ACHN (cell line): ENCODE data around the gene MORN3.
"Not testable (repeated sequence)": the region's sequence is repeated elsewhere in the genome, so short reads cannot be mapped to it uniquely, and the experiment has no call there.

Experiments used
- DNase-seq: peaks from one replicate; pipeline ENCODE4 v3.0.0-alpha.2; 2015
- in situ Hi-C: cut with HindIII; loops from 2 replicates; pipeline ENCODE4 v1.10.0; 2017; ENCODE audit warnings: low sequenced_read_pairs, low pct_ligation_motif_present, low pct_unique_long_range_greater_than_20kb

The MORN3 gene

GRCh38 chr12:121697093-121697698 lies 27.7 kb upstream of the MORN3 start:
- in situ Hi-C loops: no loop called here
- peak; percentile 74 for DNase-seq

DNA sequence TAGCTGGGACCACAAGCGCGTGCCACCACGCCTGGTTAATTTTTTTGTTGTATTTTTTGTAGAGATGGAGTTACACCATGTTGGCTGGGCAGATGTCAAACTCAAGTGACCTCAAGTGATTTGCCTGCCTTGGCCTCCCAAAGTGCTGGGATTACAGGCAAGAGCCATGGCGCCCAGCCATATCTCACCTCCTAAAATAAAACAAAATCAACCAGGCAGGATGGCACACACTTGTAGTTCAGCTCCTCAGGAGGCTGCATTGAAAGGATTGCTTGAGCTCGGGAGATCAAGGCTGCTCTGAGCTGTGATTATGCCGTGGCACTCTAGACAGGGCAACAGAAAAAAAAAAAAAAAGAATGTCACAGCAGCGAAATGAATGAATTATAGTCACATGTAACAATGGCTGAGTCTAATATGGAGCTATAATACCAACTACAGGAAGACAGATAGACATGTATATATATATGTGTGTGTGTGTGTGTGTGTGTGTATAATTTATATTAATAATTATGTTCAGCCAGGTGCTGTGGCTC lies 23.8 kb upstream of the MORN3 start:
- in situ Hi-C loops: no loop called here

GRCh38 chr12:121692744-121693143 lies 23.3 kb upstream of the MORN3 start:
- in situ Hi-C loops, DNase-seq: not testable (repeated sequence)

More for the DNA sequence above, 23.8 kb upstream of the MORN3 start:
- no peak for DNase-seq

GRCh38 chr12:121689430-121689829 lies 20.0 kb upstream of the MORN3 start:
- in situ Hi-C loops: no loop called here
- DNase-seq: no peak

- in situ Hi-C loops: no loop called here
- no peak for DNase-seq
These were observed 19.5 kb upstream of the MORN3 start for GRCh38 chr12:121688966-121689365.

- in situ Hi-C loops, DNase-seq: not testable (repeated sequence)
These were observed 10.3 kb upstream of the MORN3 start for GRCh38 chr12:121679661-121680197.

GRCh38 chr12:121678716-121679300 lies 9.4 kb upstream of the MORN3 start:
- no peak for DNase-seq
- in situ Hi-C loops: no loop called here

- no peak for DNase-seq
- in situ Hi-C loops: no loop called here
These were observed 8.9 kb upstream of the MORN3 start for GRCh38 chr12:121678305-121678704.

- in situ Hi-C loops: no loop called here
- no peak for DNase-seq
These were observed 6.7 kb upstream of the MORN3 start for GRCh38 chr12:121676190-121676589.

- in situ Hi-C loops: no loop called here
- DNase-seq: no peak
These were observed 3.6 kb upstream of the MORN3 start for GRCh38 chr12:121673013-121673511.

DNA sequence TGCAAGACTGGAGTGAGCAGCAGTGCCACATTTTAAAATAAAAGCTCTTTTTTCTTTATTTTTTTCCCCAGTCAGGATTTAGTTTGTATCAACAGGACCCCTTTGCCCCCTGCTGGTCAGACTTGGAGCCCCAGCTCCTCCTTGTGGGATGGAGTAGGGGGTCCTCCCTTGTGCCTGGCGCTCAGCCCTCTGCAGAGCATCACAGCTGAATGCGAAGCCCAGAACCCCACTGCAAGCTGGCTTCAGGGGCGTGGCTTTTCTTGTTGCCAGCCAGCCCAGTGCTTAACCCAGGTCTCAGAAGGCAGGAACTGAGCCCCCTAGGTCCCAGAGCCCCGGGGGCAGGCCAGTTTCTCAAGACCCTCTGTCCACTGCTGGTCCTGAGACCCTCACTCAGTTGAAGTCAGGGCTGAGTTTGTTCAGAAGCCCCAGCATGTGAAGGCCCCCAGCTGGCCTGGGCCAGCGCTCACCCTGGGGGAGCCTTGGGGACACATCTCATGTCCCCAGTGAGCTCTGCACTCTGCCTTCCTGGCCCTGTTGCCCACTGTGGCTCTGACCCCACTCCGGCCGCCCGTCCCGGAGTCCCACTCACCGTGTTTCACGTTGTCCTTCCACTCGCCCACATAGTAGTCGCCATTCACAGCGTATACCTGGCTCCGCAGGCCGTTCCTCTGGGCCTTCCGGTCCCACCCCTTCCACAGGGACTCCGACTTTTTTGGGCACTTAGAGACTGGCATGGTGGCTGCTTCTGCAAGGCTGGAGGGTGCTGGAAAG lies 519 bp downstream of the MORN3 start:
- peak; percentile 64 for DNase-seq
- in situ Hi-C loops: no loop called here

DNA sequence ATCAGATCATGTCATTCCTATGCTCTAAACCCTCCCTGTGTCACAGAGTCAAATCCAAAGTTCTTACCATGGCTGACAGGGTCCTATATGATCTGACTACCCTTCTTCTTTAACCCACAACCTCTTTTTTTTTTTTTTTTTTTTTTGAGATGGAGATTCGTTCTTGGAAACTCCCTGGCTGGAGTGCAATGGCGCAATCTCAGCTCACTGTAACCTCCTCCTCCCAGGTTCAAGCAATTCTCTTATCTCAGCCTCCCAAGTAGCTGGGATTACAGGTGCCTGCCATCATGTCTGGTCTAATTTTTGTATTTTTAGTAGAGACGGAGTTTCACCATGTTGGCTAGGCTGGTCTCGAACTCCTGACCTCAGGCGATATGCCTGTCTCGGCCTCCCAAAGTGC lies 2.6 kb downstream of the MORN3 start:
- in situ Hi-C loops, DNase-seq: not testable (repeated sequence)

DNA sequence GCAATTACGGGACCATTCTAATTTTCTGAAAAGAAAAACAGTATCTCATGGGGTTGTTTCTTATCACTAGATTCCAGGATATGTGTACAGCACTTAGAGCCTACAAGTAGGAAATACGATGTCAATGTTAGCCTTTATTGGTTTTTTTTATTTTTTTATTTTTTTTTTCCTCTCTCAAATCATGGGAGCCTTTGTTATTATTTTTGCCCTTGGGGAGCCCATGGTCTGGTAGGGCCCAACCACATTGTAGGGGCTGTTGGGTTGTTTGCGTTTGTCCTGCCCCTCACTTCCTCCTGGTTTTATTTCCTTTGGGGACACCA lies 5.9 kb downstream of the MORN3 start:
- no peak for DNase-seq
- in situ Hi-C loops: no loop called here

- in situ Hi-C loops, DNase-seq: not testable (repeated sequence)
These were observed 7.9 kb downstream of the MORN3 start for GRCh38 chr12:121661353-121662105.

- in situ Hi-C loops: no loop called here
- DNase-seq: peak; percentile 27
These were observed 12.0 kb downstream of the MORN3 start for GRCh38 chr12:121657305-121658008.

DNA sequence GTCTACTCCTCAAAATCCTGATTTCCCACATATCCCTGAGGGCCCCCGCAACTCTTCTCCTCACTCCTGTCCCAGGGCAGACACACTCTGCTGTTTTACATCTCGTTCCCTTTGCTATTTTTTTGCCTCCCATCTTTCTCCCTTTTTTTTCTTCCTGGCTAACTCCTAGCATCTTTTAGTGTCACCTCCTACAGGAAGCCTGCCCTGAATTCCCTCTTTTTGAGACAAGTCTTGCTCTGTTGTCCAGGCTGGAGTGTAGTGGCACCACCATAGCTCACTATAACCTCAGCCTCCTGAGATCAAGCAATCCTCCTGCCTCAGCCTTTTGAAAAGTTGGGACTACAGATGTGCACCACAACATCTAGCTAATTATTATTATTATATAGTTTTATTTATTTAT lies 13.3 kb downstream of the MORN3 start:
- in situ Hi-C loops: no loop called here
- no peak for DNase-seq

- in situ Hi-C loops: no loop called here
- DNase-seq: no peak
These were observed 15.5 kb downstream of the MORN3 start for GRCh38 chr12:121653999-121654398.
